ENCODE measurements around the gene RHOD.

Gene RHOD

DNA sequence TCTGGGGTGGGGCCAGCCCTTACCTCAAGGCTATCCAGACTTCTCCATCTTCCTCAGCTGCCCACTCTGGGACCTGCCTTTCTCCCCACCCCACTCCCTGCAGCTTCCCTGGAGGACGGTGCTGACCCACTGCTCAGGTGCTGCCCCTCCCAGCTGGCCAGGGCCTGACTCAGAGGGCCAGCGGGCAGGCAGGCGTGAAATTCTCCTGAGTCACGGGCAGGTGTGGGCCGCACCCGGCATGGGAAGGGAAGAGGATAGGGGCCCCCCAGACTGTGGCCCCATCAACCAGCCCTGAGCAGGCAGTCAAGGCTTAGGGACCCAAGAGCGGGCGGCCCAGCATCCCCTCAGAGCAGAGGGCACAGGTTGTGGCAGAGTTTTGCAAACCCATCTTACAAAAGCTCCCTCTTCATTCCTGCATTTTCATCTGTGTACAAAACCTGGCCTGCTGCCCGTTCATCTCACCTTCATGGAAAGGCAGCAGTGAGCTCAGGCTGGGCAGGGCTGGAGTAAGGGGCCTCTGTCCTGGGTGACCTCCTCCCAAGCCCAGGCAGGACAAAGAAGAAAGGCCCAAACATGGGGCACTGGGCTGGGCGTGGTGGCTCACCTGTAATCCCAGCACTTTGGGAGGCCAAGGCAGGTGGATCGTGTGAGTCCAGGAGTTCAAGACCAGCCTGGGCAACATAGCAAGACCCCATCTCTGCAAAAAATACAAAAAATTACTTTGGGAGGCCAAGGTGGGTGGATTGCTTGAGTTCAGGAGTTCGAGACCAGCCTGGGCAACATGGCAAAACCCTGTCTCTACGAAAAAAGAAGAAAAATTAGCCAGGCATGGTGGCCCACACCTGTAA is 6.1 kb downstream of the RHOD start:
- DNase-seq (ENCODE audit: low spot score): no peak

DNA sequence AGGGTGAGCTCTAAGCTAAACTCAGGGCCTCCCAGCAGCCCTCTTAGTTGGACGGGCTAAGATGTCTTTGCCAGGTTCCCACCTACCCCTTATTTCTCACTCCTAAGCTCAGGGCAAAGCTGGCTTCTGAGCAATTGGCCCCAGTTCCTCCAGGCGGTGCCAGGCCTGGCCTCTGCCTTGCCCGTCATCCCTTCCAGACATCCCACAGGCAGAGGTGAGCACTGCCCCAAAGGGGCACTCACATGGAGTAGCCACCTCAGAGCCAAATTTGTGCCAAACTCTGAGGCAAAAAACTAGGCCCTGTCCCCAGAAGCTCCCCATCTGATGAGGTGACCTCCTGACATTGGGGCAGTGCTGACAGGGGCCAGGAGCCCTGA is 9.7 kb downstream of the RHOD start:
- no peak for DNase-seq (ENCODE audit: low spot score)

DNA sequence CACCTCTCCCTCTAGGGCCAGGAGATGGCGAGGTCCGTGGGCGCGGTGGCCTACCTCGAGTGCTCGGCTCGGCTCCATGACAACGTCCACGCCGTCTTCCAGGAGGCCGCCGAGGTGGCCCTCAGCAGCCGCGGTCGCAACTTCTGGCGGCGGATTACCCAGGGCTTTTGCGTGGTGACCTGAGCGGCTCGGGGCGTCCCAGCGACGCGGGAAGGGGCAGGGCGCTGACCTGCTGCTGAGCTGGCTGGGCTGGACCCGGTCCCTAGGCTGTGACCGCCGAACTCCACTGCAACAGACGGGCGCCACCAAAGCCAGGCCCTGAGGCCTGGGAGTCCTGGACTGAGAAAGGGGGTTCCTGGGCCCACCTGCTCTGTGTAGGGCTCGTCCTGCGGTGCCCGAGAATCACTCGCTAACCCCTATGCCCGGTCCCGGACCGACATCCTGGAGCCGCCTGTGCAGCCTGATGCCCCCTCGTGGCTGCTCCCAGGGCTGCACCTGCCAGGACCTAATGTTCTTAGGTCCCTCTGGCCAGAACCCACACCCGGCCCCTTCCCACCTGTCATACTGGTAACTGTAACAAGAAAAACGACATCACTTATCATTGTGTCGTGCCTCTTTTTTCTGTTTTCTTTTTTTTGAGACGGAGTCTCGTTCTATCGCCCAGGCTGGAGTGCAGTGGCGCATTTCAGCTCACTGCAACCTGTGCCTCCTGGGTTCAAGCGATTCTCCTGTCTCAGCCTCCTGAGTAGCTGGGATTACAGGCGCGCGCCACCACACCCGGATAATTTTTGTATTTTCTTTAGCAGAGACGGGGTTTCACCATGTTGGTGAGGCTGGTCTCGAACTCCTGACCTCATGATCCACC is 15.0 kb downstream of the RHOD start:
- DNase-seq (ENCODE audit: low spot score): peak; percentile 95

DNA sequence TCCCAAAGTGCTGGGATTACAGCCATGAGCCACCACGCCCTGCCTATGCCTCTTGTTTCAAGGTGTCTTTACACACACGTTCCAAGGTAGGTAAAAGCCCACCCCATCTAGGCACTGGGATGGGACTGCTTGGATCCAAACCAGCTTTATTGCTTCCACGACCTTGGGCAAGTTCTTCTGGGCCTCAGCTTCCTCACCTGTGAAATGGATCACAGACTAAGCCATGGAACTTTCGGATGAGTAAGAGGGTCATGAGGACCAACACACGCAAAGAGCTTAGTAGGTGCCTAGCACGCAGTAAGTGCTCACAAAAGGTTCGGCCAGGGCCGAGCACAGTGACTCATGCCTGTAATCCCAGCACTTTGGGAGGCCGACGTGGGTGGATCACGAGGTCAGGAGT is 15.6 kb downstream of the RHOD start:
- no peak for DNase-seq (ENCODE audit: low spot score)

GRCh38 chr11:67073908-67074307 is 17.3 kb downstream of the RHOD start:
- DNase-seq (ENCODE audit: low spot score): no peak

GRCh38 chr11:67076202-67076601 is 19.6 kb downstream of the RHOD start:
- no peak for DNase-seq (ENCODE audit: low spot score)

DNA sequence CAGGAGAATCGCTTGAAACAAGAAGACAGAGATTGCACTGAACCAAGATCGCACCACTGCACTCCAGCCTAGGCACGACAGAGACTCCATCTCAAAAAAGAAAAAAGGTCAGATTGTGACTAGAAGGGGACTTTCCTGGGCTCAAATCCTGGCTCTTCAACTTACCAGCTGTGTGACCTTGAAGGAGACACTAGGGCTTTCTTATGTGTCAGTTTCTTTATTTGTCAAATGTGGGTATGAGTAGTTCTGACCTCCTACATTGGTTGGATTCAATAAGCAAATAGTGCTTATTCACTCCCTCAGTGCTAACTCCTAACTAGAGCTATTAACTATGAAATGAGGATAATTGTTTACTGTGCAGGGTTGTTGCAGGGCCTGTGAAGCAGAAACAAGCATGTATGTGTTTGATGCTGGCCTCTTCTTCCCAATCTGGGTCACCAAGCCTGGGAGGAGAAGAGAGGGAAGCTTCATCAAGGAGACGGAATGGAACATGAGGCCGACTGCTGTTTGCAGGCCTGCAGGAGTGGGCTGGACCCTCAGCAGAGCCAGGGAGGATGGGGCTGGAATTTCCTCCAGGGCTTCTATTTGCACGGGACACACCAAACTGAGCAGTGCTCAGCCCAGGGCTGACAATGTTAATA is 22.5 kb downstream of the RHOD start:
- DNase-seq (ENCODE audit: low spot score): no peak

- DNase-seq (ENCODE audit: low spot score): no peak
These were observed 25.6 kb downstream of the RHOD start for GRCh38 chr11:67082071-67082791.

DNA sequence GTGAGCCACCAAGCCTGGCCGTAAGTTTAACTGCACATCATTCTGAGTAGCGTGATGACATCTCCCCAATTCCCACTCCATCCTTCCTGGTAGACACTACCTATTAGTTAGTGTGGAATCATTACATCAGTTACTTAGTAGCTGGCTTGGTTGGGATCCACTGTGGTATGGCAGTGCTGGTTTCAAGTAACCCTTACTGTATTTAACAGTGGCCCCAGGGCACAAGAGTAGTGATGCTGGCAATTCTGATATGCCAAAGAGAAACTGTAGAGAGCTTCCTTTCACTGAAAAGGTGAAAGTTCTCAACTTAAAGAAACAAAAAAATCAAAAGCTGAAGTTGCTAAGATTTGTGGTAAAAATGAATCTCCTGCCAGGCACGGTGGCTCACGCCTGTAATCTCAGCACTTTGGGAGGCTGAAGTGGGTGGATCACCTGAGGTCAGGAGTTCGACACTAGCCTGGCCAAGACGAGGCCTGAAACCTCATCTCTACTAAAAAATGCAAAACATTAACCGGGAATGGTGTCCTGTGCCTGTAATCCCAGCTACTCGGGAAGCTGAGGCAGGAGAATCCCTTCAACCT is 27.2 kb downstream of the RHOD start:
- no peak for DNase-seq (ENCODE audit: low spot score)

- DNase-seq (ENCODE audit: low spot score): no peak
These were observed 29.0 kb downstream of the RHOD start for GRCh38 chr11:67085617-67086016.

GRCh38 chr11:67090717-67091116 is 34.1 kb downstream of the RHOD start:
- DNase-seq (ENCODE audit: low spot score): no peak

DNA sequence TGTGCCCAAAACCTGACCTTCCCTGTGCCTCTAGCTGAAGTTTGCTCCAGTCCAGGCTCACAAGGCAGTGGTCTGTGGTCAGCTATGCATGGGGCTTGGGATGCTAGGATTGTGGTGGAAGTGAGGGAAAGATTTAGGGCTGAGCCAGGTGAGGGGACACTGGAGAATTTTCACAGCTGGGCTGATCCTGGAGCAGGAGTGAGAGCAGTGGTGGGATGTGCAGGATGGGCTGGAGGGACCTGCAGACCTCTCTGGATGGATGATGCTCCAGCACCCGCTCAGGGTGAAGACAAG is 38.5 kb downstream of the RHOD start:
- no peak for DNase-seq (ENCODE audit: low spot score)

DNA sequence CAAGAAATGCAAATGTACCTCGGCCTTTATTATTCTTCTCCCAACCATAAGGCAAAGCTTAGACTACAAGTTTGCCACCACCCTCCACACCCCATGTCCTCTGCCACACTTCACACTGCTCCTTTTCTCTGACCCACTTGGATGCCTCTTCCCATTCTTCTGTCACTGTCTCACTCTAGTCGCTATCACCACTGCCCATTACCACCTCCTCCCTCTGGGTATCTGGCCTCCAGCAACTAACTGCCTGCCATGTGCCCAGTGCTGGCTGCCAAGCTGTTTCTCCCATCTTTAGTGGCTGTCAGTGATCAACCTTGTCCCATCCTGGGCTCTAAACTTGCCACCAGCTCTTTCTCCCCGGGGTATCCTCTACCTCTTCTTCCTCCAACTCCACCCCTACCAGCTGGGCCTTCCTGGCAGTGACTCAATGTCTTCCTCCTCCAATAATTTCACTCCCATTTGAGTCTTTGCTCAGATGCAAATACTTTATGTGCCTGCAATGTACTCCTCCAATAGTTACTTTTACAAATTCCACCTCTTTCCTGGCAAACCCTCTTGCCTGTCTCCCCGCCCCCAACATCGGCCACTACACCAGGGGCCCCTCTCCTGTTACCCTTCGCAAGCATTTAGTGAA is 42.3 kb downstream of the RHOD start:
- DNase-seq (ENCODE audit: low spot score): no peak

GRCh38 chr11:67099831-67100324 is 43.2 kb downstream of the RHOD start:
- DNase-seq (ENCODE audit: low spot score): no peak

GRCh38 chr11:67102664-67103063 is 46.0 kb downstream of the RHOD start:
- DNase-seq (ENCODE audit: low spot score): no peak

GRCh38 chr11:67105964-67106363 is 49.3 kb downstream of the RHOD start:
- DNase-seq (ENCODE audit: low spot score): no peak

- peak; percentile 16 for DNase-seq (ENCODE audit: low spot score)
These were observed 54.6 kb downstream of the RHOD start for GRCh38 chr11:67111261-67111660.

- no peak for DNase-seq (ENCODE audit: low spot score)
These were observed 56.6 kb downstream of the RHOD start for GRCh38 chr11:67113231-67113721.

- no peak for DNase-seq (ENCODE audit: low spot score)
These were observed 57.7 kb downstream of the RHOD start for GRCh38 chr11:67114275-67114896.

GRCh38 chr11:67116758-67117105 is 60.1 kb downstream of the RHOD start:
- DNase-seq (ENCODE audit: low spot score): no peak

DNA sequence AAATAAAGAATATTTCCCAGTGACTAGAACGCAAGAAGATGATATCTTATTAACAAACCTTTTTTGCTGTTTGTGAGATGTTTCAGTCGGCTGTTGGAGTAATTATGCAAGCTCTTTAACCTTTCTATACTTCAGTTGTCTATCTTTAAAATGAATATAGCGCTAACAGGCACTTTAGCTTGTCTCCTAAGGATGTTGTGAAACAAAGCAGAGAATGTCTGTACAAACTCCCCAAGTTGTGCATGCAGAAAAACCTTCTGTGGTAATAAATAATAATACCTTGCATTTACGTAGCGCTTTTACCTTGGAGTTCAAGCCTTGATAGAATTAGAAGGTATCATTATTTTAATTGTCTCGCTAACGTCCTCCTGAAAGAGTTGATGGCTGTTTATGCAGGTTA is 60.5 kb downstream of the RHOD start:
- no peak for DNase-seq (ENCODE audit: low spot score)

All from GM03348 (cell line).